MG63 (cell line): ENCODE data around the gene B3GALNT2. TPM values are rescaled to one million over a fixed set of nuclear protein-coding genes. Genes with fewer than 3 reads are reported as not detected.

Source experiments
- DNase-seq: peaks from one replicate; pipeline ENCODE4 v3.0.0-alpha.2; 2020
- H3K27me3 ChIP-seq: fragments of 250-450 bp; sonication (Bioruptor Pico); 2 replicates; pipeline ENCODE4 v1.5.1; 2020; ENCODE audit warnings: mild to moderate bottlenecking, moderate library complexity
- H3K36me3 ChIP-seq: fragments of 250-450 bp; sonication (Bioruptor Pico); 2 replicates; pipeline ENCODE4 v1.5.1; 2020; ENCODE audit warnings: mild to moderate bottlenecking, moderate library complexity
- H3K4me3 ChIP-seq: fragments of 250-450 bp; sonication (Bioruptor Pico); 2 replicates; pipeline ENCODE4 v1.5.1; 2020; ENCODE audit warnings: mild to moderate bottlenecking, moderate library complexity
- H3K9me3 ChIP-seq: fragments of 250-450 bp; sonication (Bioruptor Pico); 2 replicates; pipeline ENCODE4 v1.5.1; 2020; ENCODE audit warnings: mild to moderate bottlenecking, moderate library complexity
- total RNA-seq: library from RNA; depleted of rRNA; stranded (reverse); fragments of >200 nt; shearing (Covaris generic); gene quantifications from 2 replicates; pipeline ENCODE4 v1.2.3, GENCODE V29; 2014; ENCODE audit warnings: low replicate concordance

B3GALNT2 gene
- total RNA-seq, 1 experiment from 2014 or later: 22.0 TPM

GRCh38 chr1:235429143-235429542, 75.1 kb downstream of the B3GALNT2 start:
- peaks cover 3% of the 10 kb centered on the region for H3K36me3 ChIP-seq
- DNase-seq: no peak
- H3K27me3 ChIP-seq: no peaks in the 10 kb centered on the region
- no peak overlapping the region for H3K4me3 ChIP-seq
- H3K9me3 ChIP-seq: no peaks in the 10 kb centered on the region

GRCh38 chr1:235427447-235427846, 76.8 kb downstream of the B3GALNT2 start:
- Histone ChIP-seq H3K4me3 (no peak overlapping the region), H3K9me3 (no peaks in the 10 kb centered on the region), H3K27me3 (no peaks in the 10 kb centered on the region), H3K36me3 (peaks cover 3% of the 10 kb centered on the region)
- DNase-seq: no peak

GRCh38 chr1:235426680-235427079, 77.6 kb downstream of the B3GALNT2 start:
- Histone ChIP-seq H3K27me3 (no peaks in the 10 kb centered on the region), H3K36me3 (peaks cover 3% of the 10 kb centered on the region), H3K4me3 (no peak overlapping the region), H3K9me3 (no peaks in the 10 kb centered on the region)
- DNase-seq: no peak

GRCh38 chr1:235426143-235426542, 78.1 kb downstream of the B3GALNT2 start:
- no peak overlapping the region for H3K4me3 ChIP-seq
- H3K27me3 ChIP-seq: no peaks in the 10 kb centered on the region
- H3K9me3 ChIP-seq: no peaks in the 10 kb centered on the region
- no peak for DNase-seq
- peaks cover 3% of the 10 kb centered on the region for H3K36me3 ChIP-seq

GRCh38 chr1:235425357-235425756, 78.9 kb downstream of the B3GALNT2 start:
- Histone ChIP-seq H3K4me3 (no peak overlapping the region), H3K27me3 (no peaks in the 10 kb centered on the region), H3K9me3 (no peaks in the 10 kb centered on the region), H3K36me3 (peaks cover 3% of the 10 kb centered on the region)
- DNase-seq: no peak

- no peaks in the 10 kb centered on the region for H3K27me3 ChIP-seq
- no peaks in the 10 kb centered on the region for H3K9me3 ChIP-seq
- DNase-seq: no peak
- H3K36me3 ChIP-seq: peaks cover 3% of the 10 kb centered on the region
- no peak overlapping the region for H3K4me3 ChIP-seq
Observed at GRCh38 chr1:235424092-235424491, 80.2 kb downstream of the B3GALNT2 start.

- Histone ChIP-seq H3K27me3 (no peaks in the 10 kb centered on the region), H3K4me3 (no peak overlapping the region), H3K36me3 (peaks cover 7% of the 10 kb centered on the region), H3K9me3 (no peaks in the 10 kb centered on the region)
- DNase-seq: no peak
Observed at GRCh38 chr1:235423214-235423652, 81.0 kb downstream of the B3GALNT2 start.

- Histone ChIP-seq H3K27me3 (no peaks in the 10 kb centered on the region), H3K4me3 (no peak overlapping the region), H3K9me3 (no peaks in the 10 kb centered on the region), H3K36me3 (peaks cover 9% of the 10 kb centered on the region)
- no peak for DNase-seq
Observed at GRCh38 chr1:235421751-235422150, 82.5 kb downstream of the B3GALNT2 start.

- Histone ChIP-seq H3K9me3 (no peaks in the 10 kb centered on the region), H3K36me3 (peaks cover 23% of the 10 kb centered on the region), H3K4me3 (no peak overlapping the region), H3K27me3 (no peaks in the 10 kb centered on the region)
- DNase-seq: peak; percentile 39
Observed at GRCh38 chr1:235417086-235417697, 87.1 kb downstream of the B3GALNT2 start.

GRCh38 chr1:235416662-235417049, 87.6 kb downstream of the B3GALNT2 start:
- peak; percentile 41 for DNase-seq
- Histone ChIP-seq H3K9me3 (no peaks in the 10 kb centered on the region), H3K36me3 (peaks cover 23% of the 10 kb centered on the region), H3K4me3 (no peak overlapping the region), H3K27me3 (no peaks in the 10 kb centered on the region)

- H3K4me3 ChIP-seq: no peak overlapping the region
- H3K36me3 ChIP-seq: peaks cover 23% of the 10 kb centered on the region
- no peaks in the 10 kb centered on the region for H3K9me3 ChIP-seq
- H3K27me3 ChIP-seq: no peaks in the 10 kb centered on the region
- DNase-seq: peak; percentile 77
Observed at GRCh38 chr1:235415008-235415904, 89.0 kb downstream of the B3GALNT2 start.

- H3K9me3 ChIP-seq: no peaks in the 10 kb centered on the region
- H3K4me3 ChIP-seq: no peak overlapping the region
- no peak for DNase-seq
- no peaks in the 10 kb centered on the region for H3K27me3 ChIP-seq
- H3K36me3 ChIP-seq: peaks cover 14% of the 10 kb centered on the region
Observed at GRCh38 chr1:235411489-235412486, 92.5 kb downstream of the B3GALNT2 start.

- H3K9me3 ChIP-seq: no peaks in the 10 kb centered on the region
- no peak overlapping the region for H3K4me3 ChIP-seq
- peaks cover 14% of the 10 kb centered on the region for H3K36me3 ChIP-seq
- no peak for DNase-seq
- no peaks in the 10 kb centered on the region for H3K27me3 ChIP-seq
Observed at GRCh38 chr1:235410467-235410866, 93.8 kb downstream of the B3GALNT2 start.

- Histone ChIP-seq H3K27me3 (no peaks in the 10 kb centered on the region), H3K36me3 (peaks cover 4% of the 10 kb centered on the region), H3K4me3 (no peak overlapping the region), H3K9me3 (no peaks in the 10 kb centered on the region)
- no peak for DNase-seq
Observed at GRCh38 chr1:235409042-235409820, 95.0 kb downstream of the B3GALNT2 start.

GRCh38 chr1:235408503-235408960, 95.7 kb downstream of the B3GALNT2 start:
- Histone ChIP-seq H3K27me3 (no peaks in the 10 kb centered on the region), H3K36me3 (peaks cover 5% of the 10 kb centered on the region), H3K9me3 (no peaks in the 10 kb centered on the region), H3K4me3 (no peak overlapping the region)
- DNase-seq: no peak

- peaks cover 15% of the 10 kb centered on the region for H3K36me3 ChIP-seq
- H3K4me3 ChIP-seq: no peak overlapping the region
- DNase-seq: no peak
- no peaks in the 10 kb centered on the region for H3K27me3 ChIP-seq
- no peaks in the 10 kb centered on the region for H3K9me3 ChIP-seq
Observed at GRCh38 chr1:235407419-235407818, 96.8 kb downstream of the B3GALNT2 start.
